NCI-H524 (cell line): ENCODE data around the gene HIBCH.
"Not testable (repeated sequence)": the region's sequence is repeated elsewhere in the genome, so short reads cannot be mapped to it uniquely, and the experiment has no call there.

Source experiments
- DNase-seq, 2 experiments: peaks; one replicate each; lab custom pipeline; 2025; lab: John Stamatoyannopoulos, UW

Gene HIBCH

DNA sequence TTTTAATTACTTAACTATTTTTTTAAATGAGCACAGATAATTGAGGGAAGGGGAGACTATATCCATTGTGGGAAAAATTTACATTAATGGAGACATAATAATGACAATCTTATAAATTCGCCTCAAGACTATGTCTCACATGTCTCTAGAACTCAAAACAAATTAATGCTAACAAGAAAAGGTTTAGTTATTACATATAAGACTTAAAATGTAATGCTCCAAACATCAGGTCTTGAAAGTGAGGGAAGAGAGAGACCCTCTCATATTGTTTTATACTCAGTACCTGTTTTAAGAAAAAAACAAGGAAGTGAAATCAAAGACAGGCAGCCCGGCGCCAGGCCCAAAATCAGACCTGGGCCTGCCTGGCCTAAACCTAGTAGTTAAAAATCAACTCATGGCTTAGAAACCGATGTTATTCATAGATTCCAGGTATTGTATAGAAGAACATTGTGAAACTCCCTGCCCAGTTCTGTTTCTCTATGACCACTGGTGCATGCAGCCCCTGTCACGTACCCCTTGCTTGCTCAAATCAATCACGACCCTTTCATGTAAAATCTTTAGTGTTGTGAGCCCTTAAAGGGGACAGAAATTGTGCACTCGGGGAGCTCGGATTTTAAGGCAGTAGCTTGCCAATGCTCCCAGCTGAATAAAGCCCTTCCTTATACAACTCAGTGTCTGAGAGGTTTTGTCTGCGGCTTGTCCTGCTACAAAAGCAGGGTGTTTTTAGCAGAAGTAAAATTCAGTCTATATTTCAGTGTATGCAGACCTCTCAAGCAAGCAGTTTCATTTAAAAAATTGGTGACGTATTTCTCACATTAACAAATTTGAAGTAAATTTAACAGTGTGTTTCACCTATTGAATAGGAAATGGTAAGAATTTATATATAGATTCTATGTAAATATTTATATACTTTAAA lies 161.8 kb downstream of the HIBCH start:
- not testable (repeated sequence) for DNase-seq

DNA sequence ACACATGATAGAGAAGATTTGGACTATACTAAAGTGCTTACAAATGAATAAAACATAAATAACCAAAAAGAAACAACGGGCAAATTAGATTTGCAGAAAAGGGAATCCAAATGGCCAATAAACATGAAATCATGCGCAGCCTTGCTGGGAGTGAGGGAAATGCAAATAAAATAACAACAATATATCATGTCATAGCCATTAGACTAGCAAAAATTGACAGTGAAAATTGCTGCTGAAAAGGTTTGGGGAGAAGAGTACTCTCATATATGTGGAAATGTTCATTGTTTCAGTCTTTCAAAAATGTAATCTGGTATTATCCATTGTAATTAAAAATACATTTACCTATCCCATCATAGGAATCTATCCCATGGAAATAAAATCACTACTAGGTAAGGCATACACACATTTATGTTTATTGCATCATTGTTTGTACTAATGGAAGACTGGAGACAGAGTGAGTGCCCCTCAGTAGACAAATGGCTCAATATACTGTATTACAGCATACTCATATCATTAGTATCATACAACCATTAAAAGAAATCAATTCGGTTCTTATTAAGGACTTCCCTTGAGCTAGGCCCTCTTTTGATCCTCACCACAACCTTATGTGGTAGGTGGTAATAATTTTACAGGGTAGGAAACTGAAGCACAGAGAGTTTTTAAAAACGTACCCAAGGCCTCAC lies 163.0 kb downstream of the HIBCH start:
- DNase-seq, result no peak
